ENCODE measurements around the gene EXT2.
A peak's percentile ranks its signal among the peaks of the same experiment; 100 is the strongest.

EXT2 gene

DNA sequence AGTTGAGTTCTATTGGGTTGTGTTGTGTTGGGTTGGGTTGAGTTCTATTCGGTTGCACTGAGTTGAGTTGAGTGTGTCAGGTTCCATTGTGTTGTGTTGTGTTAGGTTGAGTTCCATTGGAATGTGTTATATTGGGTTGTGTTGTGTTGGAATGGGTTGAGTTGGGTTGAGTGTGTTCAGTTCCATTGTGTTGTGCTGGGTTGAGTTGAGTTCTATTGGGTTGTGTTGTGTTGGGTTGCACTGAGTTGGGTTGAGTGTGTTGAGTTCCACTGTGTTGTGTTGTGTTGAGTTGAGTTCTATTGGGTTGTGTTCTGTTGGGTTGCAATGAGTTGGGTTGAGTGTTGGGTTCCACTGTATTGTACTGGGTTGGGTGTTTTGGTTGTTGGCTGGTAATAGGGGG is 178.9 kb downstream of the EXT2 start:
- Histone ChIP-seq H3K18ac (ENCODE audit: low read depth in 1 of 2, low read length in 2 of 2) (no peak overlapping the region), H3K4me2 (ENCODE audit: low read length, poor library complexity, severe bottlenecking) (no peak overlapping the region), H3K14ac (ENCODE audit: low read length in 2 of 2) (no peak overlapping the region), H4K91ac (ENCODE audit: low read length) (no peak overlapping the region), H2AK5ac (ENCODE audit: low read length, severe bottlenecking) (no peak overlapping the region), H3K4ac (ENCODE audit: low read depth in 1 of 2, low read length in 2 of 2) (no peak overlapping the region), H2BK15ac (ENCODE audit: low read depth, poor library complexity, severe bottlenecking) (no peak overlapping the region), H3K27me3 (ENCODE audit: control insufficient read depth in 1 of 2, insufficient read depth in 1 of 2, low read length in 2 of 2) (peaks cover 15 to 24% of the 10 kb centered on the region in 2 experiments), H3K27ac (ENCODE audit: low read length, poor library complexity, severe bottlenecking) (no peak overlapping the region), H3K36me3 (ENCODE audit: control insufficient read depth in 1 of 2, insufficient read depth in 2 of 2, low read depth in 1 of 2, low read length in 2 of 2) (no peaks in the 10 kb centered on the region), H2AFZ (ENCODE audit: low read depth, low read length) (no peak overlapping the region), H2BK12ac (ENCODE audit: low read length in 2 of 2) (no peak overlapping the region), H3K23ac (ENCODE audit: low read length in 2 of 2) (no peak overlapping the region), H3K9me3 (ENCODE audit: control insufficient read depth, low read length) (no peaks in the 10 kb centered on the region), H3K4me3 (ENCODE audit: insufficient read depth in 1 of 2, low read depth in 1 of 2, low read length in 2 of 2) (no peak overlapping the region), H2BK120ac (ENCODE audit: low read depth, low read length) (no peak overlapping the region), H2BK5ac (ENCODE audit: low read depth, low read length, poor library complexity, severe bottlenecking) (no peak overlapping the region), H4K8ac (ENCODE audit: low read length) (no peak overlapping the region), H3K4me1 (ENCODE audit: control insufficient read depth, insufficient read depth, low read depth, low read length) (peaks cover 6% of the 10 kb centered on the region), H3K79me1 (replicated peaks; ENCODE audit: low read length, poor library complexity, severe bottlenecking) (no peaks in the 10 kb centered on the region), H3K9ac (ENCODE audit: low read length) (no peak overlapping the region)
- 59% methylated on average over 1 of the region's 1 CpG for WGBS
- no peak for DNase-seq

DNA sequence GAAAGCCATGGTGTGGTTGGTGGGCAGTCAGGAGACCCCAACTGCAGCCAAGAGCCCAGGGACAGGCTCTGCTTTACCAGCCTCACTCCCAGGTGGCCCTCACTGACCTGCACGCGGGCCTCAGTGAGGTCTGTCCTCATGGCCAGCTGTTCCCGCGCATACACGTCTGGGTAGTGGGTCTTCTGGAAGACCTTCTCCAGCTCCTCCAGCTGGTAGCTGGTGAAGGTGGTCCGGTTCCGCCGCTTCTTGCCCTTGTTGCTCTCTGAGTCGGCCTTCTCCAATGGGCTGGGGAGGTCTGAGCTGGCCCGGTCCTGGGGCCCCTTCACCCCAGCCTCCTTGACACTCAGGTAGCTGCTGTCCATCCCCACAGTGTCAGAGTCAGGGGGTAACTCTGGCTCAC is 179.8 kb downstream of the EXT2 start:
- no peak overlapping the region for H4K8ac ChIP-seq (ENCODE audit: low read length)
- no peak overlapping the region for H3K23ac ChIP-seq (ENCODE audit: low read length in 2 of 2)
- no peak overlapping the region for H3K4ac ChIP-seq (ENCODE audit: low read depth in 1 of 2, low read length in 2 of 2)
- no peak overlapping the region for H3K27ac ChIP-seq (ENCODE audit: low read length, poor library complexity, severe bottlenecking)
- no peak overlapping the region for H2AK5ac ChIP-seq (ENCODE audit: low read length, severe bottlenecking)
- no peak overlapping the region for H2BK120ac ChIP-seq (ENCODE audit: low read depth, low read length)
- 87% methylated on average over 9 of the region's 10 CpGs for WGBS
- no peak overlapping the region for H2BK12ac ChIP-seq (ENCODE audit: low read length in 2 of 2)
- H3K4me3 ChIP-seq (ENCODE audit: insufficient read depth in 1 of 2, low read depth in 1 of 2, low read length in 2 of 2): no peak overlapping the region
- no peak overlapping the region for H2BK15ac ChIP-seq (ENCODE audit: low read depth, poor library complexity, severe bottlenecking)
- no peak overlapping the region for H4K91ac ChIP-seq (ENCODE audit: low read length)
- H3K79me1 ChIP-seq (replicated peaks; ENCODE audit: low read length, poor library complexity, severe bottlenecking): no peaks in the 10 kb centered on the region
- H3K18ac ChIP-seq (ENCODE audit: low read depth in 1 of 2, low read length in 2 of 2): no peak overlapping the region
- no peaks in the 10 kb centered on the region for H3K36me3 ChIP-seq (ENCODE audit: control insufficient read depth in 1 of 2, insufficient read depth in 2 of 2, low read depth in 1 of 2, low read length in 2 of 2)
- no peaks in the 10 kb centered on the region for H3K4me1 ChIP-seq (ENCODE audit: control insufficient read depth, insufficient read depth, low read depth, low read length)
- peaks cover 23 to 31% of the 10 kb centered on the region in 2 experiments for H3K27me3 ChIP-seq (ENCODE audit: control insufficient read depth in 1 of 2, insufficient read depth in 1 of 2, low read length in 2 of 2)
- no peak for DNase-seq
- no peak overlapping the region for H3K14ac ChIP-seq (ENCODE audit: low read length in 2 of 2)
- H3K9me3 ChIP-seq (ENCODE audit: control insufficient read depth, low read length): no peaks in the 10 kb centered on the region
- H3K9ac ChIP-seq (ENCODE audit: low read length): no peak overlapping the region
- H3K4me2 ChIP-seq (ENCODE audit: low read length, poor library complexity, severe bottlenecking): no peak overlapping the region
- no peak overlapping the region for H2BK5ac ChIP-seq (ENCODE audit: low read depth, low read length, poor library complexity, severe bottlenecking)
- no peak overlapping the region for H2AFZ ChIP-seq (ENCODE audit: low read depth, low read length)

DNA sequence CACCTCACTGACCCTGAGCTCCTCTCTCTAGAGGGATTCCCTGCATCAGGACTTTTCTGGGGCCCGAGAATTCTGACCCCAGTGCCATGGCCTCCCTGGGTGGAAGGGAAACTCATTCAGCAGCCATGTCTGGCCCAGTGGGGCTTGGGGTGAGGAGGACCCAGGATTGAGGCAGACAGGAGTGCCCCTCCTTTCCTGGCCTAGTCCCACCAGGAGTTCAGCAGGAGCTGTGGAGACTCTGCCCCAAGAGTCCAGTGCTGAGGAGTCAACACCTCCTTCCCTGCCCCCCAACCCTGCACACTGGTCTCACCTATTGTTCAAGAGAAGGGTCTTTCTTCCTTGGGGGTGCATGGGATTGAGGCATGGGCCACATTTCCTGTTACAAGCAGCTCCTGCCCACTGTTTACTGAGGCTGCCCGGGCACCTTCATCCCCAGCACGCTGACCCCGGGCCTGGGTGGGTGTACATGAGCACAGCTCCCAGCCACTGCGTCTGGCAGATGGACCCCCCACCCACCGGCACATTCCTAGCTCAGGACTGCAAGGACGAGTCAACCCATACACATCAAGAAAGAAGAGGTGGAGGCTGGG is 180.6 kb downstream of the EXT2 start:
- Histone ChIP-seq H3K79me1 (replicated peaks; ENCODE audit: low read length, poor library complexity, severe bottlenecking) (no peaks in the 10 kb centered on the region), H3K9me3 (ENCODE audit: control insufficient read depth, low read length) (no peaks in the 10 kb centered on the region), H2AK5ac (ENCODE audit: low read length, severe bottlenecking) (no peak overlapping the region), H4K8ac (ENCODE audit: low read length) (no peak overlapping the region), H2BK120ac (ENCODE audit: low read depth, low read length) (no peak overlapping the region), H2BK12ac (ENCODE audit: low read length in 2 of 2) (no peak overlapping the region), H3K9ac (ENCODE audit: low read length) (no peak overlapping the region), H3K36me3 (ENCODE audit: control insufficient read depth in 1 of 2, insufficient read depth in 2 of 2, low read depth in 1 of 2, low read length in 2 of 2) (no peaks in the 10 kb centered on the region), H2AFZ (ENCODE audit: low read depth, low read length) (no peak overlapping the region), H3K4me3 (ENCODE audit: insufficient read depth in 1 of 2, low read depth in 1 of 2, low read length in 2 of 2) (no peak overlapping the region), H3K23ac (ENCODE audit: low read length in 2 of 2) (no peak overlapping the region), H3K4me1 (ENCODE audit: control insufficient read depth, insufficient read depth, low read depth, low read length) (no peaks in the 10 kb centered on the region), H3K4ac (ENCODE audit: low read depth in 1 of 2, low read length in 2 of 2) (no peak overlapping the region), H2BK5ac (ENCODE audit: low read depth, low read length, poor library complexity, severe bottlenecking) (no peak overlapping the region), H4K91ac (ENCODE audit: low read length) (no peak overlapping the region), H3K27ac (ENCODE audit: low read length, poor library complexity, severe bottlenecking) (no peak overlapping the region), H3K27me3 (ENCODE audit: control insufficient read depth in 1 of 2, insufficient read depth in 1 of 2, low read length in 2 of 2) (peaks cover 27 to 37% of the 10 kb centered on the region in 2 experiments), H3K4me2 (ENCODE audit: low read length, poor library complexity, severe bottlenecking) (no peak overlapping the region), H2BK15ac (ENCODE audit: low read depth, poor library complexity, severe bottlenecking) (no peak overlapping the region), H3K14ac (ENCODE audit: low read length in 2 of 2) (peak overlapping the region in 1 of 2 experiments; percentile 18), H3K18ac (ENCODE audit: low read depth in 1 of 2, low read length in 2 of 2) (no peak overlapping the region)
- 74% methylated on average over 6 of the region's 7 CpGs for WGBS
- no peak for DNase-seq

DNA sequence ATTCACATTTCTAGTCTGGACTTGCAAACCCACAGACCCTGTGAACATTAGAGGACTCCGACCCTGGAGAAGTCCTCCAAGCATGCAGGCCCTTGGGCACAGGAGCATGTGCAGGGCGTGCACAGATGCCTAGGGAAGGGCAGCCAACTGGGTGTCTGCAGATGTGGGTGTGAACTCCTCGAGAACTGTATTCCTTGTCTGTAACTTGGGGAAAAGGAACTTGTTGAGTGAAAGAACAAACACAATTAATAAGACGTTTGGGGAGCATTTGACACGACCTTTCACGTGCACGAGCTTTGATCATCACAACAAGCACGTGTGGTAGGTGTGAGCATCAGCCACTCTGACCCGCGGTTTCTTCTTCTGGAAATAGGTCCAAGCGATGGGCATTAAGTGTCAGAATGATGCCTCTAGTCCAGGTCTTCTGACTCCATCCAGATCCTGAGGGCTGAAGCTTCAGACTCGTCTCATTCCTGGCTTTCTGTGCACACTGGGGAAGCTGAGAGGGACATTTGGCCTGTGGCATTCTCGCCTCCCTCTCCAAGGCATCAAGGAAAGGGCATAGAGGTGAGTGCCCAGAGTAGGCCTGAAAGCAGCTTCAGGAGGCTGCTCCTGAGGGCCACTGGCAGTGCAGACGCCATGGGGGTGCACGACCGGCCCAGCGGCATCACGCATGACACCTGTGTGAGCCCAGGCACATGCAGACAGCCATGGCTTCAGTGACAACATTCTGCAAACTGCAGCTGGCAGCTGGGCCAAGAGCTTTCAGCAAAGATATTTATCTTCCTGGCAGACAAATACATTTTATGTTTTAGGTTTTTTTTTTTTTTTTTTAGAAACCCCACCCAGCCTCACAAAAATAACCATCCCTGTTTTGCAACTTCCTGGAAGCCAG is 182.0 kb downstream of the EXT2 start:
- Histone ChIP-seq H4K91ac (ENCODE audit: low read length) (no peak overlapping the region), H2BK12ac (ENCODE audit: low read length in 2 of 2) (no peak overlapping the region), H3K27me3 (ENCODE audit: control insufficient read depth in 1 of 2, insufficient read depth in 1 of 2, low read length in 2 of 2) (peaks cover 27 to 41% of the 10 kb centered on the region in 2 experiments), H3K9me3 (ENCODE audit: control insufficient read depth, low read length) (no peaks in the 10 kb centered on the region), H3K4me2 (ENCODE audit: low read length, poor library complexity, severe bottlenecking) (no peak overlapping the region), H3K18ac (ENCODE audit: low read depth in 1 of 2, low read length in 2 of 2) (no peak overlapping the region), H3K4me1 (ENCODE audit: control insufficient read depth, insufficient read depth, low read depth, low read length) (no peaks in the 10 kb centered on the region), H2BK5ac (ENCODE audit: low read depth, low read length, poor library complexity, severe bottlenecking) (no peak overlapping the region), H3K27ac (ENCODE audit: low read length, poor library complexity, severe bottlenecking) (no peak overlapping the region), H2AK5ac (ENCODE audit: low read length, severe bottlenecking) (no peak overlapping the region), H2BK120ac (ENCODE audit: low read depth, low read length) (no peak overlapping the region), H3K23ac (ENCODE audit: low read length in 2 of 2) (no peak overlapping the region), H4K8ac (ENCODE audit: low read length) (no peak overlapping the region), H3K79me1 (replicated peaks; ENCODE audit: low read length, poor library complexity, severe bottlenecking) (no peaks in the 10 kb centered on the region), H3K36me3 (ENCODE audit: control insufficient read depth in 1 of 2, insufficient read depth in 2 of 2, low read depth in 1 of 2, low read length in 2 of 2) (no peaks in the 10 kb centered on the region), H3K4ac (ENCODE audit: low read depth in 1 of 2, low read length in 2 of 2) (no peak overlapping the region), H2AFZ (ENCODE audit: low read depth, low read length) (no peak overlapping the region), H3K14ac (ENCODE audit: low read length in 2 of 2) (no peak overlapping the region), H2BK15ac (ENCODE audit: low read depth, poor library complexity, severe bottlenecking) (no peak overlapping the region), H3K9ac (ENCODE audit: low read length) (no peak overlapping the region), H3K4me3 (ENCODE audit: insufficient read depth in 1 of 2, low read depth in 1 of 2, low read length in 2 of 2) (no peak overlapping the region)
- DNase-seq: no peak
- WGBS: 86% methylated on average over 18 of the region's 18 CpGs
